Stimulated activated naive CD4-positive, alpha-beta T cell (primary cell): ENCODE data around the gene PARD3B.
"Not testable (repeated sequence)": the region's sequence is repeated elsewhere in the genome, so short reads cannot be mapped to it uniquely, and the experiment has no call there.

Experiments
- DNase-seq, 6 experiments: peaks; one replicate each; lab custom pipeline; 2025; lab: John Stamatoyannopoulos, UW

The PARD3B gene

GRCh38 chr2:204542982-204543608 is 2.2 kb upstream of the PARD3B start:
- no peak for DNase-seq

- peak in 1 of 6 experiments; percentile 14 for DNase-seq
These were observed 823 bp downstream of the PARD3B start for GRCh38 chr2:204545861-204546735.

GRCh38 chr2:204550751-204551511 is 5.7 kb downstream of the PARD3B start:
- no peak for DNase-seq

- no peak for DNase-seq
These were observed 6.2 kb downstream of the PARD3B start for GRCh38 chr2:204551512-204551863.

GRCh38 chr2:204557604-204558003 is 12.3 kb downstream of the PARD3B start:
- no peak for DNase-seq

GRCh38 chr2:204559358-204559757 is 14.1 kb downstream of the PARD3B start:
- DNase-seq = not testable (repeated sequence)

GRCh38 chr2:204560902-204561301 is 15.6 kb downstream of the PARD3B start:
- DNase-seq = no peak

- no peak for DNase-seq
These were observed 16.5 kb downstream of the PARD3B start for GRCh38 chr2:204561771-204562170.

GRCh38 chr2:204566439-204566838 is 21.2 kb downstream of the PARD3B start:
- no peak for DNase-seq

- DNase-seq = no peak
These were observed 25.1 kb downstream of the PARD3B start for GRCh38 chr2:204570421-204570820.

GRCh38 chr2:204571041-204571440 is 25.8 kb downstream of the PARD3B start:
- DNase-seq = no peak

- no peak for DNase-seq
These were observed 26.6 kb downstream of the PARD3B start for GRCh38 chr2:204571911-204572310.

- no peak for DNase-seq
These were observed 27.9 kb downstream of the PARD3B start for GRCh38 chr2:204573221-204573620.

GRCh38 chr2:204574486-204574885 is 29.2 kb downstream of the PARD3B start:
- no peak for DNase-seq

- DNase-seq = no peak
These were observed 30.2 kb downstream of the PARD3B start for GRCh38 chr2:204575463-204575862.

GRCh38 chr2:204576362-204576979 is 31.2 kb downstream of the PARD3B start:
- no peak for DNase-seq

GRCh38 chr2:204578928-204579598 is 33.8 kb downstream of the PARD3B start:
- DNase-seq = no peak

GRCh38 chr2:204581946-204582345 is 36.7 kb downstream of the PARD3B start:
- no peak for DNase-seq

GRCh38 chr2:204583773-204584172 is 38.5 kb downstream of the PARD3B start:
- no peak for DNase-seq

GRCh38 chr2:204585930-204586329 is 40.7 kb downstream of the PARD3B start:
- DNase-seq = no peak

- DNase-seq = no peak
These were observed 41.3 kb downstream of the PARD3B start for GRCh38 chr2:204586444-204587180.
